NB4 (cell line): Measurements from ENCODE around the gene PAPOLB.

Experiments used
- DNase-seq: peaks from one replicate; pipeline ENCODE4 v3.0.0; 2010; ENCODE audit warnings: low read depth
- H3K4me3 ChIP-seq: one replicate; pipeline ENCODE4 v1.5.1; 2011; ENCODE audit warnings: mild to moderate bottlenecking, low read depth, low read length, moderate library complexity
- MYC ChIP-seq: IDR thresholded peaks from 2 replicates; pipeline ENCODE4 v1.6.1; 2011; ENCODE audit warnings: low read depth, low read length
- POLR2A ChIP-seq: IDR thresholded peaks from 2 replicates; pipeline ENCODE4 v1.6.1; 2011; ENCODE audit warnings: mild to moderate bottlenecking; ENCODE audit not compliant: insufficient read length; ENCODE audit errors: extremely low read depth
- TF ChIP-seq, protein P1 (sequence below): IDR thresholded peaks from 2 replicates; pipeline ENCODE4 v1.6.1; 2011; ENCODE audit warnings: low read depth, low read length
- TF ChIP-seq, protein P2 (sequence below): IDR thresholded peaks from one replicate; pipeline ENCODE4 v1.5.1; 2012; ENCODE audit warnings: low read depth, low read length

The PAPOLB gene

DNA sequence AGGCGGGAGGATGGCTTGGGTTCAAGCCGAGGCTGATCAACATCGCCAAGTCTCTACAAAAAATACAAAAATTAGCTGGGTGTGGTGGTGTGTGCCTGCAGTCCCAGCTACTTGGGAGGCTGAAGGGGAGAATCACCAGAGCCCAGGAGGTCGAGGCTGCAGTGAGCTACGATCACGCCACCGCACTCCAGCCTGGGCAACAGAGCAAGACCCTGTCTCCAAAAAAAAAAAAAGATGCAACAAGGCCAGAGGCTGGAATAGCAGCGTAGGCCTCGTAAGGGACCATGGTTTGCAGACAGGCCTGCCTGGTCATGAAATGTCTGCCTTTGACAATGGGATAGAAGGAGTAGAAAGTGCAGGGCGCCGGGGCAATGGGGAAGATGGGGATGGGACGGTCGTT, 20.0 kb downstream of the PAPOLB start:
- DNase-seq = no peak
- TF ChIP-seq, protein P1, sequence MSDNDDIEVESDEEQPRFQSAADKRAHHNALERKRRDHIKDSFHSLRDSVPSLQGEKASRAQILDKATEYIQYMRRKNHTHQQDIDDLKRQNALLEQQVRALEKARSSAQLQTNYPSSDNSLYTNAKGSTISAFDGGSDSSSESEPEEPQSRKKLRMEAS = no peak
- TF ChIP-seq, protein P2, sequence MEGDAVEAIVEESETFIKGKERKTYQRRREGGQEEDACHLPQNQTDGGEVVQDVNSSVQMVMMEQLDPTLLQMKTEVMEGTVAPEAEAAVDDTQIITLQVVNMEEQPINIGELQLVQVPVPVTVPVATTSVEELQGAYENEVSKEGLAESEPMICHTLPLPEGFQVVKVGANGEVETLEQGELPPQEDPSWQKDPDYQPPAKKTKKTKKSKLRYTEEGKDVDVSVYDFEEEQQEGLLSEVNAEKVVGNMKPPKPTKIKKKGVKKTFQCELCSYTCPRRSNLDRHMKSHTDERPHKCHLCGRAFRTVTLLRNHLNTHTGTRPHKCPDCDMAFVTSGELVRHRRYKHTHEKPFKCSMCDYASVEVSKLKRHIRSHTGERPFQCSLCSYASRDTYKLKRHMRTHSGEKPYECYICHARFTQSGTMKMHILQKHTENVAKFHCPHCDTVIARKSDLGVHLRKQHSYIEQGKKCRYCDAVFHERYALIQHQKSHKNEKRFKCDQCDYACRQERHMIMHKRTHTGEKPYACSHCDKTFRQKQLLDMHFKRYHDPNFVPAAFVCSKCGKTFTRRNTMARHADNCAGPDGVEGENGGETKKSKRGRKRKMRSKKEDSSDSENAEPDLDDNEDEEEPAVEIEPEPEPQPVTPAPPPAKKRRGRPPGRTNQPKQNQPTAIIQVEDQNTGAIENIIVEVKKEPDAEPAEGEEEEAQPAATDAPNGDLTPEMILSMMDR = no peak
- TF ChIP-seq POLR2A (no peak), MYC (no peak)
- no peak overlapping the region for H3K4me3 ChIP-seq

DNA sequence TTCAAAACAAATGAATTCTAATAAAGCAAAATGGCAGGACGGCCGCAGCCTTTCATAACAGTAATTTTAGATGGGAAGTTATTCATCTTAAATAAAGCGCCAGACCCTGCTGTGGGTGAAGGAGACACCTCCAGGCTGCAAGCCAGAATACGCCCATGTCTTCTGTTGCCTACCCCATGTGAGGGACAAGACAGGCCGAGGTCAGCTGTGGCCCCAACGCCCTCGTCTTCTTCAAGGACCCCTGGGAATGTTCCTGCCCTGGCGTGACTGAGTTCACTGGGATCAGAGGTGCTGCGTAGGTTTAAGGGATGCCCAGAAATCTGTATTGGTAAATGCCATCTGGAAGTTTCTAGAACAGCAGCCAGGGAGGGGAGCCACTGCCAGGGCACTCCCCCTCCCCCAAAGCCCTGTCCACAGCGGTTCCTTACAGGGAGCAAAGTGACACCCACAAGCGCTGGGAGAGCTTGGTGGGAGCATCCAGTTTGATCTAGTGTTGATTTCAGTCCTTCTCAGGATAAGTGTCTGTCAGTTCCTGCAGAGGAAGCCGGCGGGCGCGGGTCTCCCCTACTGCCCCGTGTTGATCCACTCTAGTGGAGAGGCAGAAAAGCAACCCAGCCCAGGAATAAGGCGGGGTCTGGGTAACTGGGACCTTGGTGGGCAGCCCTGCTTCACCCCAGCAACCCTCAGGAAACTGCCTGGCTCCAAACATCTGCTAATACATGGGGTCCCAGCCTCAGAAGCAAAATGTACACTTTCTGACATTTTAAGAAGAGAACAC, 20.6 kb downstream of the PAPOLB start:
- H3K4me3 ChIP-seq = no peak overlapping the region
- no peak for TF ChIP-seq POLR2A
- TF ChIP-seq, protein P2 = no peak
- TF ChIP-seq, protein P1 = no peak
- TF ChIP-seq MYC = no peak
- DNase-seq = no peak

DNA sequence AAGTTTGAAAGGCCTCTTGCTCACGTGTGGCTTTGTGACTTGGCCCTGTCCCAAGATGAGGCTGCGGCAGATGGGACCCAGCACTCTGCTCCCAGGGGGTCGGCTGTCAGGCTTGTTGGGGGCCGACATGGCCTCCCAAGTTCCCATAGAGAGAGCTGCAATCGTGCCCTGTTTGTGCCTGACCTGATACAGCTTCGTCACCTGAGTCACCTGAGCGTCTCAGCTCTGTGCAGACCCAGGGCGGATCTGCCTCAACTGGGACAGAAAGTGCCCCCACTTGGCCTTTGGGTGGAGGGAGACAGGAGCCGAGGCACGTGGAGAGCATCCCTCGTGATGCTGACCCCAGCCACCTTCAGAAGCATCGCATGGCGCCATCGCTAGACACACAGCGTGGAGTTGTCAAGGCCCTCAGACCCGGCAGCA, 21.7 kb downstream of the PAPOLB start:
- no peak for DNase-seq
- H3K4me3 ChIP-seq = no peak overlapping the region
- TF ChIP-seq, protein P1 = no peak
- TF ChIP-seq POLR2A = no peak
- TF ChIP-seq MYC = no peak
- TF ChIP-seq, protein P2 = no peak

DNA sequence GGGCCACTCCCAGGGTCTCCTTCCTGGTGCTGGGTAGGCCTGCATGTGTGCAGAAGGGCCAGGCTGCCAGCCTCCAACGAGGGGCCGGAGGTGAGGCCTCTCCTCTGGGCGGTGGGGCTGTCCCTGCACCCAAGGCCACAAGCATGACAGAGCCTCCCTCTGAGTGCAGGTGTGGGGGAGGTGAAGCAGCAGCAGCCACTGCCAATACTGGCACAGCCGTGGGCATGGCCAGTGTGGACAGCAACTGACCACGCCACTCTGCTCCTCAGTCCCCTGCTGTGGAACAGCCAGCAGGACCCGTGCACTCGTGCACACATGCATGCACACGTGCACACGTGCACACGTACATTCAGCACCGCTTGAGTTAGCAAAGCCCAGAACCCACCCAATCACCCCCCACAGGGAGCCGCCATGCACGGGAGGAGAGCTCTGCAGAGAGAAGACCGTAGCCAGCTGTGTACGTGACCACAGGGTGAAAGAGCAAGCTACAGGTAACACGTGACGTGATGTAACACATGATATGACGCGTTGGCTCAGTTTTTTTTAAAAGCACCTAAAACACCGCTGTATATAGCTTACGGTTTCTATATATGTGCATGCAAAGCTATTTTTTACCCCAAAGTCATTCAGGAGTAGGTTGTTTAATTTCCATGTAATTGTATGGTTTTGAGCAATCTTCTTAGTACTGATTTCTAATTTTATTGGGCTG, 23.1 kb downstream of the PAPOLB start:
- TF ChIP-seq, protein P2 = no peak
- TF ChIP-seq MYC (no peak), POLR2A (no peak)
- TF ChIP-seq, protein P1 = no peak
- H3K4me3 ChIP-seq = no peak overlapping the region
- peak; percentile 44 for DNase-seq

DNA sequence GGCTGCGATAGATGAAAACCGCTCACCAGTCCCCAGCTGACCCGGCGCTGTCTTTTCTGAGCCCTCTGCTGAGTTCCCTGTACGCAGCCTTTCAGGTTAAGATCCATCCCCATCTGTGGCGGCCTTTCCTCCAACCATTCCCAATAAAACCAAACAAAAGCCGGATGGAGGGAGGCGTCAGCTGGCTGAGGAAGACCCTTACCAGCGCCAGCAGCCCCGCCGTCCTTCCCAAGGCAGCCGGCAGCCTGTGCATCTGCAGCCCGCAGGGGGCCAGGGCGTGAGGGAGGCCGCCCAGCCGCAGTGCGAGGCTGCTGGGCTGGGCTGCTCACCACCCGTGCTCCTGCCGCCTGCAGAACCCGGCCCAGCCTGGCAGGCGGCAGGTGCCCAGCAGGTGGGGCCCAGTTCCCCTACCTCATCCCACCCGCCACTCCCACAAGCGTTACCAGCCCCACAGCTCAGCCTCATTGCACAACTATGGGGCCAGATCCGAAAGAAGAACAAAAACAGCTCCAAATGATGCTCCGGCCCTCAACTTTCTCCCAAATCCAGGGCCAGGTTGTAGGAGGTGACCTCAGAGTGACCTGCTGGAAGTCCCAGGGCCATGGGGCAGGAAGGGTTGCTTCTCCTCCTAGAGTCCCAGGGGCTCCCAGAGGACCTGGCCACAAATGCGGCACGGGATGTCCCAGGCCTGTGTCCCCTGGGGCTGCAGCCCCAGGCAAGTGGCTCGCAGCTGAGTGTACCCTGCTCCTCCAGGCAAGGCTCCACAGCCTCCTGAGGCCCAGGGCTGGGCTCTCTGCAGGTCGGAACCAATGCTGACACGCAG, 23.8 kb downstream of the PAPOLB start:
- no peak overlapping the region for H3K4me3 ChIP-seq
- DNase-seq = peak; percentile 66
- TF ChIP-seq, protein P1 = no peak
- TF ChIP-seq, protein P2 = peak; percentile 14
